Neuronal stem cell (in vitro differentiated cells): ENCODE measurements around the gene LRP1B.

ENCODE experiments used
- DNase-seq: peaks from one replicate; pipeline ENCODE4 v3.0.0-alpha.2; 2013; ENCODE audit warnings: low spot score
- H2AFZ ChIP-seq: one replicate; pipeline ENCODE4 v1.6.1; 2013; ENCODE audit warnings: mild to moderate bottlenecking, low read length, inconsistent platforms
- H2AK5ac ChIP-seq: 2 replicates; pipeline ENCODE4 v1.6.1; 2013; ENCODE audit warnings: low read depth, mild to moderate bottlenecking, inconsistent platforms, low read length, moderate library complexity, mixed read lengths
- H2BK120ac ChIP-seq: 2 replicates; pipeline ENCODE4 v1.6.1; 2013; ENCODE audit warnings: low read depth, mild to moderate bottlenecking, inconsistent platforms, low read length, moderate library complexity, mixed read lengths
- H2BK12ac ChIP-seq: one replicate; pipeline ENCODE4 v1.6.1; 2013; ENCODE audit warnings: low read length, inconsistent platforms
- H2BK15ac ChIP-seq: 2 replicates; pipeline ENCODE4 v1.6.1; 2013; ENCODE audit warnings: mild to moderate bottlenecking, low read length, inconsistent platforms, mixed read lengths
- H2BK5ac ChIP-seq: one replicate; pipeline ENCODE4 v1.6.1; 2013; ENCODE audit warnings: inconsistent platforms, mild to moderate bottlenecking, low read length, moderate library complexity
- H3K14ac ChIP-seq: one replicate; pipeline ENCODE4 v1.6.1; 2013; ENCODE audit warnings: low read length, inconsistent platforms
- H3K18ac ChIP-seq: 2 replicates; pipeline ENCODE4 v1.6.1; 2013; ENCODE audit warnings: low read length, inconsistent platforms
- H3K23ac ChIP-seq: 2 replicates; pipeline ENCODE4 v1.6.1; 2013; ENCODE audit warnings: low read depth, mild to moderate bottlenecking, mixed read lengths, low read length, inconsistent platforms; ENCODE audit not compliant: poor library complexity
- H3K27ac ChIP-seq: replicated peaks from 3 replicates; pipeline ENCODE4 v1.5.1; 2013; ENCODE audit warnings: low read length, inconsistent platforms
- H3K27me3 ChIP-seq, 3 experiments: 2 replicates each; pipeline ENCODE4 v1.6.1; 2013; ENCODE audit warnings: low read length in 3 of 3, mild to moderate bottlenecking in 2 of 3, inconsistent platforms in 1 of 3, low read depth in 1 of 3, mixed read lengths in 1 of 3, moderate library complexity in 1 of 3; ENCODE audit not compliant: control insufficient read depth in 3 of 3, insufficient read depth in 3 of 3
- H3K36me3 ChIP-seq, 2 donors: replicated peaks in 1 of 2; 2 replicates each; pipeline ENCODE4 v1.6.1; 2013; ENCODE audit warnings: low read length in 2 of 2; ENCODE audit not compliant: control insufficient read depth in 2 of 2, insufficient read depth in 2 of 2
- H3K4ac ChIP-seq: 2 replicates; pipeline ENCODE4 v1.6.1; 2013; ENCODE audit warnings: inconsistent platforms, mild to moderate bottlenecking, low read length, moderate library complexity
- H3K4me1 ChIP-seq, 2 donors: 1 replicate in 1 of 2; 2 replicates in 1 of 2; pipeline ENCODE4 v1.6.1; 2013; ENCODE audit warnings: low read length in 2 of 2, low read depth in 1 of 2; ENCODE audit not compliant: control insufficient read depth in 2 of 2, insufficient read depth in 1 of 2
- H3K4me2 ChIP-seq: one replicate; pipeline ENCODE4 v1.6.1; 2013; ENCODE audit warnings: mild to moderate bottlenecking, low read length, inconsistent platforms; ENCODE audit not compliant: insufficient read depth, poor library complexity, severe bottlenecking
- H3K4me3 ChIP-seq, 2 donors: 2 replicates each; pipeline ENCODE4 v1.5.1; 2013; ENCODE audit warnings: low read length in 2 of 2, mild to moderate bottlenecking in 2 of 2, inconsistent platforms in 1 of 2, moderate library complexity in 1 of 2
- H3K79me1 ChIP-seq: one replicate; pipeline ENCODE4 v1.6.1; 2013; ENCODE audit warnings: low read depth, mild to moderate bottlenecking, inconsistent platforms, low read length, moderate library complexity
- H3K9ac ChIP-seq: one replicate; pipeline ENCODE4 v1.6.1; 2013; ENCODE audit warnings: mild to moderate bottlenecking, low read depth, low read length, inconsistent platforms; ENCODE audit not compliant: poor library complexity
- H3K9me3 ChIP-seq, 2 donors: replicated peaks in 1 of 2; 2 replicates each; pipeline versions ENCODE3 to v1.6.1; 2013; ENCODE audit warnings: low read length in 2 of 2, mild to moderate bottlenecking in 2 of 2, inconsistent platforms in 1 of 2, low read depth in 1 of 2, mixed read lengths in 1 of 2, moderate library complexity in 1 of 2; ENCODE audit not compliant: control insufficient read depth in 2 of 2, insufficient read depth in 1 of 2
- H4K8ac ChIP-seq: one replicate; pipeline ENCODE4 v1.6.1; 2013; ENCODE audit warnings: low read depth, mild to moderate bottlenecking, inconsistent platforms, low read length, moderate library complexity
- H4K91ac ChIP-seq: one replicate; pipeline ENCODE4 v1.6.1; 2013; ENCODE audit warnings: low read length, low read depth, mild to moderate bottlenecking, inconsistent platforms; ENCODE audit not compliant: poor library complexity
- WGBS, 2 donors: extraction: QIAGEN DNeasy Blood & Tissue Kit; methylation state at CpG; one replicate each; pipeline ENCODE4 v1.1.7; 2013; ENCODE audit warnings: missing lambda C conversion rate in 2 of 2, mixed read lengths in 1 of 2; ENCODE audit not compliant: insufficient read length in 2 of 2, insufficient replicate concordance in 1 of 2; ENCODE audit errors: extremely low coverage in 2 of 2; 5-methylcytosine and 5-hydroxymethylcytosine counted together

The LRP1B gene

GRCh38 chr2:141654311-141654710, 476.5 kb downstream of the LRP1B start:
- no peak for DNase-seq
- no peak overlapping the region for H2BK5ac ChIP-seq

GRCh38 chr2:141653184-141653583, 477.6 kb downstream of the LRP1B start:
- no CpG with 5 or more reads among the region's 2 CpGs for WGBS, 2 donors
- H3K9me3 ChIP-seq, result no peaks in the 10 kb centered on the region
- H3K18ac ChIP-seq, result no peak overlapping the region
- no peak overlapping the region for H3K4me3 ChIP-seq
- no peak overlapping the region for H2BK120ac ChIP-seq
- no peak overlapping the region for H2AK5ac ChIP-seq
- H3K23ac ChIP-seq, result no peak overlapping the region
- no peaks in the 10 kb centered on the region for H3K4me1 ChIP-seq
- no peaks in the 10 kb centered on the region for H3K36me3 ChIP-seq
- H4K91ac ChIP-seq, result no peak overlapping the region
- no peak overlapping the region for H4K8ac ChIP-seq
- no peak overlapping the region for H3K4ac ChIP-seq
- H2BK12ac ChIP-seq, result no peak overlapping the region
- H3K4me2 ChIP-seq, result no peak overlapping the region
- H2BK5ac ChIP-seq, result no peak overlapping the region
- no peak overlapping the region for H2AFZ ChIP-seq
- H3K27me3 ChIP-seq, result no peaks in the 10 kb centered on the region
- DNase-seq, result no peak
- H3K27ac ChIP-seq, result no peak overlapping the region
- H3K14ac ChIP-seq, result no peak overlapping the region
- no peak overlapping the region for H2BK15ac ChIP-seq
- no peaks in the 10 kb centered on the region for H3K79me1 ChIP-seq
- H3K9ac ChIP-seq, result no peak overlapping the region

More at GRCh38 chr2:141654311-141654710, 476.5 kb downstream of the LRP1B start:
- no peak overlapping the region for H3K14ac ChIP-seq
- H3K4me1 ChIP-seq, result no peaks in the 10 kb centered on the region
- H3K27ac ChIP-seq, result no peak overlapping the region
- no peak overlapping the region for H4K8ac ChIP-seq
- H2AFZ ChIP-seq, result no peak overlapping the region
- H3K4me2 ChIP-seq, result no peak overlapping the region
- H3K18ac ChIP-seq, result no peak overlapping the region
- H4K91ac ChIP-seq, result no peak overlapping the region
- H3K27me3 ChIP-seq, result no peaks in the 10 kb centered on the region
- H3K4ac ChIP-seq, result no peak overlapping the region
- H3K9me3 ChIP-seq, result no peaks in the 10 kb centered on the region
- H3K79me1 ChIP-seq, result no peaks in the 10 kb centered on the region
- WGBS, 2 donors, result no CpG with 5 or more reads among the region's 1 CpG
- no peak overlapping the region for H2AK5ac ChIP-seq
- no peak overlapping the region for H3K23ac ChIP-seq
- H2BK12ac ChIP-seq, result no peak overlapping the region
- H2BK120ac ChIP-seq, result no peak overlapping the region
- no peak overlapping the region for H3K9ac ChIP-seq
- H2BK15ac ChIP-seq, result no peak overlapping the region
- H3K36me3 ChIP-seq, result no peaks in the 10 kb centered on the region
- H3K4me3 ChIP-seq, result no peak overlapping the region

GRCh38 chr2:141652308-141652707, 478.5 kb downstream of the LRP1B start:
- Histone ChIP-seq H2BK15ac (no peak overlapping the region), H3K9ac (no peak overlapping the region), H3K27ac (no peak overlapping the region)

GRCh38 chr2:141647353-141647752, 483.5 kb downstream of the LRP1B start:
- Histone ChIP-seq H2AK5ac (no peak overlapping the region), H3K9me3 (no peaks in the 10 kb centered on the region), H4K8ac (no peak overlapping the region), H3K4me1 (no peaks in the 10 kb centered on the region), H2BK120ac (no peak overlapping the region), H3K4ac (no peak overlapping the region), H3K4me3 (no peak overlapping the region), H2BK5ac (no peak overlapping the region), H3K79me1 (no peaks in the 10 kb centered on the region), H3K9ac (no peak overlapping the region), H2BK15ac (no peak overlapping the region), H4K91ac (no peak overlapping the region), H3K27me3 (no peaks in the 10 kb centered on the region), H3K27ac (no peak overlapping the region), H3K23ac (no peak overlapping the region), H2AFZ (no peak overlapping the region), H3K18ac (no peak overlapping the region), H3K36me3 (no peaks in the 10 kb centered on the region), H3K14ac (no peak overlapping the region), H3K4me2 (no peak overlapping the region), H2BK12ac (no peak overlapping the region)
- WGBS, 2 donors, result no CpG with 5 or more reads among the region's 3 CpGs
- DNase-seq, result no peak

More at GRCh38 chr2:141652308-141652707, 478.5 kb downstream of the LRP1B start:
- H3K18ac ChIP-seq, result no peak overlapping the region
- H3K4ac ChIP-seq, result no peak overlapping the region
- no peak overlapping the region for H2AK5ac ChIP-seq
- H3K23ac ChIP-seq, result no peak overlapping the region
- no peaks in the 10 kb centered on the region for H3K79me1 ChIP-seq
- no peak overlapping the region for H4K91ac ChIP-seq
- no peaks in the 10 kb centered on the region for H3K36me3 ChIP-seq
- no peak overlapping the region for H4K8ac ChIP-seq
- DNase-seq, result no peak
- H3K4me2 ChIP-seq, result no peak overlapping the region
- H2BK120ac ChIP-seq, result no peak overlapping the region
- H3K4me3 ChIP-seq, result no peak overlapping the region
- H2AFZ ChIP-seq, result no peak overlapping the region
- no peak overlapping the region for H2BK5ac ChIP-seq
- H3K4me1 ChIP-seq, result no peaks in the 10 kb centered on the region
- no peak overlapping the region for H2BK12ac ChIP-seq
- no peaks in the 10 kb centered on the region for H3K27me3 ChIP-seq
- H3K14ac ChIP-seq, result no peak overlapping the region
- no peaks in the 10 kb centered on the region for H3K9me3 ChIP-seq
